ENCODE data around the gene EPC2. TPM values are rescaled to one million over a fixed set of nuclear protein-coding genes. Genes with fewer than 3 reads are reported as not detected.

EPC2 gene
- total and polyA plus RNA-seq, 2 of the 8 experiments (the other 6 are each of a cell fraction or from before 2014, with no cell fraction given) = 16.1 to 25.7 TPM

- Histone ChIP-seq H3K4ac (replicated peaks; ENCODE audit: insufficient read length, low read depth, low read length) (no peak overlapping the region), H2BK5ac (ENCODE audit: low read depth, low read length) (no peak overlapping the region), H3K14ac (ENCODE audit: insufficient read length) (no peak overlapping the region), H3K56ac (replicated peaks; ENCODE audit: insufficient read length, low read depth, low read length) (no peak overlapping the region), H3K4me1 (replicated peaks in 1 of 4; ENCODE audit: control insufficient read depth in 3 of 4, insufficient read depth in 4 of 4, low read length in 3 of 4) (no peaks in the 10 kb centered on the region), H4K5ac (ENCODE audit: insufficient read length, low read depth, low read length) (no peak overlapping the region), H3K23me2 (ENCODE audit: low read depth, low read length) (no peaks in the 10 kb centered on the region), H3K36me3 (ENCODE audit: control insufficient read depth in 2 of 4, insufficient read depth in 4 of 4, low read length in 3 of 4) (no peaks in the 10 kb centered on the region), H3K9me3 (ENCODE audit: insufficient read depth in 2 of 2, low read depth in 1 of 2, low read length in 1 of 2) (peaks cover 0 to 2% of the 10 kb centered on the region in 2 experiments; a peak in 2 of 4 replicates), H2AK5ac (ENCODE audit: low read depth, low read length) (no peak overlapping the region), H3K9ac (replicated peaks in 1 of 4; ENCODE audit: extremely low read depth in 1 of 4, low read depth in 3 of 4, low read length in 3 of 4) (no peak overlapping the region), H3K79me1 (ENCODE audit: low read depth, low read length) (no peaks in the 10 kb centered on the region), H2AFZ (ENCODE audit: low read length) (no peak overlapping the region), H3K27ac (ENCODE audit: low read depth, low read length) (no peak overlapping the region), H4K8ac (ENCODE audit: extremely low read depth, insufficient read depth, low read length) (no peak overlapping the region), H3K18ac (ENCODE audit: extremely low read depth, low read length) (no peak overlapping the region), H2BK12ac (ENCODE audit: low read depth, low read length) (no peak overlapping the region), H4K91ac (replicated peaks; ENCODE audit: insufficient read length, low read length) (no peak overlapping the region), H3K4me2 (ENCODE audit: insufficient read depth in 1 of 2, low read depth in 2 of 2, low read length in 2 of 2) (no peak overlapping the region), H3K23ac (ENCODE audit: insufficient read length) (no peak overlapping the region), H2BK20ac (ENCODE audit: low read length) (no peak overlapping the region), H2BK120ac (replicated peaks; ENCODE audit: low read depth, low read length) (no peak overlapping the region), H3K4me3 (ENCODE audit: extremely low read depth in 1 of 4, insufficient read depth in 2 of 4, low read depth in 3 of 4, low read length in 4 of 4) (no peak overlapping the region), H2BK15ac (ENCODE audit: low read length) (no peak overlapping the region), H3K79me2 (ENCODE audit: control insufficient read depth in 1 of 2, insufficient read depth in 2 of 2, low read length in 2 of 2) (no peaks in the 10 kb centered on the region), H4K20me1 (replicated peaks in 1 of 2; ENCODE audit: control insufficient read depth in 1 of 2, insufficient read depth in 2 of 2, low read length in 2 of 2) (no peaks in the 10 kb centered on the region), H3K27me3 (replicated peaks in 1 of 4; ENCODE audit: control insufficient read depth in 3 of 4, extremely low read depth in 1 of 4, insufficient read depth in 3 of 4, low read length in 3 of 4) (no peaks in the 10 kb centered on the region)
- POLR2A ChIA-PET (ENCODE audit: partially characterized antibody) = interaction anchor here (1.2 kb wide), 1 partner anchor 42 kb away, joined by 3 read pairs; no protein-coding TSS in a partner anchor
- DNase-seq (ENCODE audit: low read depth in 1 of 2, low spot score in 2 of 2) = no peak
- 84% methylated on average over 3 of the region's 3 CpGs; no CpG with 5 or more reads in 1 of the 2 experiments for WGBS, 2 experiments (ENCODE audit: extremely low coverage in 1 of 2, insufficient coverage in 1 of 2, insufficient read length in 1 of 2, insufficient replicate concordance in 2 of 2, low coverage in 1 of 2, low lambda C conversion rate in 2 of 2, missing lambda C conversion rate in 1 of 2)
- CTCF ChIA-PET (ENCODE audit: partially characterized antibody) = interaction anchor here (0.7 to 1.7 kb wide), 5 partner anchors 24 to 387 kb away, joined by 3 to 4 read pairs (median 4); no protein-coding TSS in a partner anchor
- no peak for FAIRE-seq
- TF ChIP-seq RBBP5 (IDR thresholded peaks at IDR 0.05; ENCODE audit: borderline replicate concordance, low read depth, low read length) = no peak
- no peak for TF ChIP-seq SP1 (IDR thresholded peaks at IDR 0.05; ENCODE audit: low read depth, low read length)
- no peak for TF ChIP-seq USF2 (IDR thresholded peaks at IDR 0.05; ENCODE audit: low read length)
- TF ChIP-seq SRF (IDR thresholded peaks at IDR 0.05; ENCODE audit: low read depth, low read length) = no peak
- TF ChIP-seq ATF2 (IDR thresholded peaks at IDR 0.05; ENCODE audit: low read length) = no peak
- TF ChIP-seq ZNF274 (IDR thresholded peaks at IDR 0.05; ENCODE audit: borderline replicate concordance, extremely low read depth, low read length) = no peak
- no peak for TF ChIP-seq FOSL1 (IDR thresholded peaks at IDR 0.05; ENCODE audit: insufficient read depth, low read depth, low read length)
- no peak for TF ChIP-seq BCL11A (IDR thresholded peaks at IDR 0.05; ENCODE audit: low read depth in 2 of 2, low read length in 2 of 2)
- TF ChIP-seq EP300 (IDR thresholded peaks at IDR 0.05; ENCODE audit: borderline replicate concordance in 1 of 2, low read depth in 2 of 2, low read length in 2 of 2) = no peak
- TF ChIP-seq BACH1 (IDR thresholded peaks at IDR 0.05; ENCODE audit: low read length) = no peak
- no peak for TF ChIP-seq SIX5 (IDR thresholded peaks at IDR 0.05; ENCODE audit: low read depth, low read length)
Measured at GRCh38 chr2:148603562-148603920, 41.0 kb upstream of the EPC2 start.

All from H1 (cell line).